ENCODE data around the gene LGR4. TPM values are rescaled to one million over a fixed set of nuclear protein-coding genes. Genes with fewer than 3 reads are reported as not detected.
A peak's percentile ranks its signal among the peaks of the same experiment; 100 is the strongest.

LGR4 gene
- total RNA-seq, 1 experiment from 2014 or later = 99.2 TPM

- DNase-seq = no peak
- no peaks in the 10 kb centered on the region for H3K27me3 Mint-ChIP-seq (ENCODE audit: low read depth)
- H3K4me3 Mint-ChIP-seq = no peak overlapping the region
These were observed 102.2 kb downstream of the LGR4 start for GRCh38 chr11:27370374-27370773.

More at GRCh38 chr11:27370374-27370773, 102.2 kb downstream of the LGR4 start:
- Histone ChIP-seq H3K79me2 (ENCODE audit: insufficient read depth, low read length) (no peaks in the 10 kb centered on the region), H3T11ph (ENCODE audit: low read length) (no peak overlapping the region), H3K9ac (ENCODE audit: extremely low read depth, insufficient read length, low read length) (no peak overlapping the region), H2BK5ac (ENCODE audit: insufficient read length, low read length) (no peak overlapping the region), H3K4me2 (ENCODE audit: insufficient read depth, insufficient read length, low read length) (no peak overlapping the region), H3K27ac (ENCODE audit: insufficient read length, low read depth, low read length) (no peak overlapping the region), H2BK12ac (ENCODE audit: insufficient read length, low read depth, low read length) (no peak overlapping the region), H4K8ac (replicated peaks; ENCODE audit: insufficient read length, low read depth, low read length) (no peak overlapping the region), H3K4me1 (ENCODE audit: insufficient read depth, low read length) (no peaks in the 10 kb centered on the region), H3K9me3 (ENCODE audit: control insufficient read depth, low read depth, low read length) (no peaks in the 10 kb centered on the region), H4K91ac (ENCODE audit: insufficient read length, low read depth, low read length) (no peak overlapping the region), H3K23me2 (ENCODE audit: insufficient read length, low read depth, low read length, poor library complexity, severe bottlenecking) (no peaks in the 10 kb centered on the region), H2BK15ac (ENCODE audit: low read depth, low read length) (no peak overlapping the region), H2AK5ac (ENCODE audit: insufficient read length, low read length) (no peak overlapping the region), H2BK20ac (ENCODE audit: low read depth, low read length, poor library complexity, severe bottlenecking) (no peak overlapping the region), H3K56ac (ENCODE audit: insufficient read length, low read depth, low read length) (no peak overlapping the region), H3K4ac (ENCODE audit: low read depth, low read length) (no peak overlapping the region), H2AFZ (ENCODE audit: low read length) (no peak overlapping the region), H3K79me1 (ENCODE audit: insufficient read depth, low read depth, low read length, poor library complexity, severe bottlenecking) (no peaks in the 10 kb centered on the region), H4K20me1 (ENCODE audit: control insufficient read depth, insufficient read depth, insufficient read length) (no peaks in the 10 kb centered on the region), H3K27me3 (ENCODE audit: insufficient read depth, low read length) (no peaks in the 10 kb centered on the region), H3K14ac (ENCODE audit: insufficient read depth, low read length) (no peak overlapping the region), H2BK120ac (ENCODE audit: low read depth, low read length, poor library complexity, severe bottlenecking) (no peak overlapping the region), H4K5ac (ENCODE audit: insufficient read length, low read depth, low read length) (no peak overlapping the region), H3K18ac (ENCODE audit: insufficient read length, low read depth, low read length) (no peak overlapping the region), H3K23ac (ENCODE audit: insufficient read length, low read depth, low read length) (no peak overlapping the region)
- H3K36me3 Mint-ChIP-seq (ENCODE audit: insufficient read depth in 1 of 3, low read depth in 3 of 3) = peaks cover 8 to 70% (median 66%) of the 10 kb centered on the region in 3 experiments; a peak in 6 of 7 replicates
- H3K4me1 Mint-ChIP-seq = peaks cover 3% of the 10 kb centered on the region in 2 experiments; a peak in 2 of 4 replicates
- no peak for TF ChIP-seq CTCF (conservative IDR thresholded peaks at IDR 0.05)
- H3K27ac Mint-ChIP-seq = peak overlapping the region in 1 of 3 experiments; percentile 77; a peak in 4 of 7 replicates
- no peaks in the 10 kb centered on the region for H3K9me3 Mint-ChIP-seq
- no CpG with 5 or more reads among the region's 2 CpGs for WGBS (ENCODE audit: extremely low coverage, insufficient read length, low lambda C conversion rate)

All from H9 (cell line).